ENCODE data around the gene NAP1L2.
"Not testable (repeated sequence)": the region's sequence is repeated elsewhere in the genome, so short reads cannot be mapped to it uniquely, and the experiment has no call there.

NAP1L2 gene

DNA sequence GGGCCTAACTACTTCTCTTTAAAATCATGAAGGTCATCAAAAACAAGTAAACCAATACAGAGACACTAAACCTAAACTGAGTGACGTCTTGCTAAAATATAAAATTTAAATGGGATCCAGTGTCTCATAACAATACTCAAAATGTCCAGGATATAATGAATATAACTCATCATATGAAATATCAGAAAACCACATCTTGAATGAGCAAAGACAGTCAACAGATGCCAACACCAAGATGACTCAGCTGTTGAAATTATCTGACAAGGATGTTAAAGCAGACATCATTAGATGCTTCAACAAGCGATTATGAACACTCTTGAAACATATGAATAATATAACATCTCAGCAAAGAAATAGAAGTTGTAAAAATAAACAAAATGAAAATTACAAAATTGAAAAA lies 8.3 kb downstream of the NAP1L2 start:
- no peak overlapping the region for H3K4me3 ChIP-seq (ENCODE audit: low read depth, low read length)
- no peak for DNase-seq (ENCODE audit: low read depth)

DNA sequence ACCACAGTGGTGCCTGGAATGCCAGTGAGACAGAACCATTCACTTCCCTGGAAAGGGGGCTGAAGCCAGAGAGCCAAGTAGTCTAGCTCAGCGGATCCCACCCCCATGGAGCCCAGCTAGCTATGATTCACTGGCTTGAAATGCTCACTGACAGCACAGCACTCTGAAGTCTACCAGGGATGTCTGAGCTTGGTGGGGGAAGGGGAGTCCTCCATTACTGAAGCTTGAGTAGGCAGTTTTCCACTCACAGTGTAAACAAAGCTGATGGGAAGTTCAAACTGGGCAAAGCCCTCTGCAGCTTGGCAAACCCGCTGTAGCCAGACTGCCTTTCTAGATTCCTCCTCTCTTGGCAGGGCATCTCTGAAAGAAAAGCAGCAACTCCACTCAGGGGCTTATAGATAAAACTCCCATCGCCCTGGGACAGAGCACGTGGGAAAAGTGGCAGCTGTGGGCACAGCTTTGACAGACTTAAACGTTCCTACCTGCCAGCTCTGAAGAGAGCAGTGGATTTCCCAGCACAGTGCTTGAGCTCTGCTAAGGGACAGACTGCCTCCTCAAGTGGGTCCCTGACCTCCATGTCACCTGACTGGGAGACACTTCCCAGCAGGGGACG lies 32.0 kb downstream of the NAP1L2 start:
- TF ChIP-seq CTCF (conservative IDR thresholded peaks at IDR 0.05; ENCODE audit: low read depth, low read length) = no peak
- DNase-seq (ENCODE audit: low read depth) = no peak
- no peak overlapping the region for H3K4me3 ChIP-seq (ENCODE audit: low read depth, low read length)

More for the DNA sequence above, 8.3 kb downstream of the NAP1L2 start:
- no peak for TF ChIP-seq CTCF (conservative IDR thresholded peaks at IDR 0.05; ENCODE audit: low read depth, low read length)

GRCh38 chrX:73168945-73169344 lies 45.7 kb downstream of the NAP1L2 start:
- H3K4me3 ChIP-seq (ENCODE audit: low read depth, low read length); DNase-seq (ENCODE audit: low read depth): not testable (repeated sequence)
